NCI-H69 (cell line): Measurements from ENCODE around the gene ECSCR.
A peak's percentile ranks its signal among the peaks of the same experiment; 100 is the strongest.
"Not testable (repeated sequence)": the region's sequence is repeated elsewhere in the genome, so short reads cannot be mapped to it uniquely, and the experiment has no call there.

Source experiments
- DNase-seq: peaks from one replicate; lab custom pipeline; 2025; lab: John Stamatoyannopoulos, UW

ECSCR gene

DNA sequence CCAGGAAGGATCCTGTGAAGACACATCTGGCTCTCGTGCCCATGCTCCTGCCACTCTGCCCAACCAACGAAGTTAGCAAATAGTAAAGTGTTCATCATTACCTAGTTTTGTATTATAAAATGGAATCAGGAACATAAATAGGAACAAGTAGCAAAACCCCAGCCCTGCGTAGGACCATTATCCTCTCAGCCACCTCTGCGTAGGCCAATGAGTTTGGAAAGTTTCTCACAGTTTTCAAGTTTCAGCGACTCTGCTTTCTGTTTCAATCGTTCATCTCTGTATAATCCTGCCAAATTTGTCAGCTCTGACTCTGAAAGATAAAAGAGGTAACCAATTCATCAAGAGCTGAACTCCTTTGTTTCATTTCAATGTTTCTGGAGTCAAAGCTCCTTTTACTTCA, 48.6 kb downstream of the ECSCR start:
- no peak for DNase-seq

DNA sequence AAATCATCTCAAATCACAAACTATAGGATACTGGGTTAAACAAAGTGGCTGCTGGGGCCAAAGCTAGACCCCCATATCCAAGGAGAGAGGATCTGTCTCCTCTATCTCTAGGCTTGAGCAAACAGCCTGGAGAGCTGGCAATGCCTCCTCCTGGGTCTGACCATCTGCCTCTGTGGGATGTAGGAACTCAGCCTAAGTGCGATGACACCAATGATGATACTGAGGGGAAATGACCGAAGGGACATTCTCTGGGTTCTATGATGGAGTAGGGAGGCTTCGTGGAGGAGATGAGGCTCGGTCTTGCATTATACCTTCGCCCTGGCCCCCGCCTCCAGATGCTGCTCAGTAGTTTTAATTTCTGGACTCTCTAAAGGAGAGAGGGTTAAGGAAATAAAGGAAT, 49.4 kb downstream of the ECSCR start:
- no peak for DNase-seq

DNA sequence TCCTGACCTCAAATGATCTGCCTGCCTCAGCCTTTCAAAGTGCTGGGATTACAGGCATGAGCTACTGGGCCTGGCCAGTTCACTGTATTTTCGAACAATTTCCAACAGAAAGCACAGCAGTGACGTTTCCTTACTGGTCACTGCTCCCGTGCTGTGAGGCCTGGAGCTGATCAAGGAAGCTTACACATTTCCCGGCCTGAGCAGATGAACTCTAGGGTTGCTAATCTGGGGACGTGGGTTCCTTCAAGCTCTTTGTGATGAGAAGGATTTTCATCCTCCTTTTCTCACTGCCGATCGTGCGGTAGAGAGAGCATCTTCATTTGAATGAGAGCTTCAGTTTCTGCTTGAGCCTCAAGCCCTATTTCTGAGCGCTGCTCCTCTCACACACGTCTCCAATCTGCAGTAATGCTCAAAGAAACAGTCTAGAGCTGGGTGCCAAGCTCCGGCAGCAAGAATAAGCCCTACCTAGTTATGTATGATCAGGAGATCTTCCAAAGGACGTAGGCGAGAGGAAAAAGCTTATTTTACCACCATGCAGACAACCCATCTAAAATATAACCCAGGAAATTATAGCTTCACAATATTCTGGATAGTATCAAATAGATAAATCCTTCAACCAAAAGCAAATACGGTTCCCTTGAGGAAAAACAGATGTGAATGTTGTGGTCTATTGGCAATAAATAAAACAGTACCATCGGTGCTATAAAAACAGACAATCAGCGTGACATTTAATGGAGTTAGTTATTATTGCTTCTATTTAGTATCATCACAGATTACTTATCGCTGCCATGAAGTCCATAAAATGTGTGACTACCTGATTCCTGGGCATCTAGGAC, 51.3 kb downstream of the ECSCR start:
- no peak for DNase-seq

DNA sequence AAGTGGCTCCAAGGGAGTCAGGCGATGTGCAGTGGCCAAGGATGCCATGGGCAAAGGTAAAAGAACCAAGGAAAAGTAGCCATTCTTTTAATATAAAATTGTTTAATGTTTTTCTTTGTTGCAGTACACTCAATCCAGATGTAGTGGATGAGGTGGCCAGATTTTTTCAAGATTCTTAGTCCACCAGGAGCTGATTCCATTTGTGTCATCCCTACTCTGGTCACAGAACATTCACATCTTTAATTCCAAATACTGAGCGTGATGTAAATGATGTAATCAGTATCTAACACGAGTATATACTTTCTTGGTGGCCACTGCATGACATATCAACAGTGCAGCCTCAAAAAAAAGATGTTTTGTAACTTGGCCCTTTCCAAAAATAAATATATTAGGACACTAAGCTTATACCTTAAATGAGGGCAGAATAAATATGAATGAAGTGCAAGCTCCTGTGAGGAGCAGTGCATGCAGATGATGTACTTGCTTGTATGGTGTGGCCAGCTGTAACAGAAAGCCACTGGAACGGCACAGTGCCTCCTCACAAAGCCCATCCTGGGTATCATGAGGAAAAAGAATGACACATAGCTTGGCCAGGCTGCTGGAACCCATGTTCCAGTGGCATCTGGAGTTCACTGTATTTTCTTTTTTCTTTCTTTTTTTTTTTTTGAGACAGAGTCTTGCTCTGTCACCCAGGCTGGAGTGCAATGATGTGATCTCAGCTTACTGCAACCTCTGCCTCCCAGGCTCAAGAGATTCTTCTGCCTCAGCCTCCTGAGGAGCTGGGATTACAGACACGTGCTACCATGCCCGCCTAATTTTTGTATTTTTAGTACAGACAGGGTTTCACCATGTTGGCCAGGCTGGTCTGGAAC, 52.2 kb downstream of the ECSCR start:
- DNase-seq, result no peak

DNA sequence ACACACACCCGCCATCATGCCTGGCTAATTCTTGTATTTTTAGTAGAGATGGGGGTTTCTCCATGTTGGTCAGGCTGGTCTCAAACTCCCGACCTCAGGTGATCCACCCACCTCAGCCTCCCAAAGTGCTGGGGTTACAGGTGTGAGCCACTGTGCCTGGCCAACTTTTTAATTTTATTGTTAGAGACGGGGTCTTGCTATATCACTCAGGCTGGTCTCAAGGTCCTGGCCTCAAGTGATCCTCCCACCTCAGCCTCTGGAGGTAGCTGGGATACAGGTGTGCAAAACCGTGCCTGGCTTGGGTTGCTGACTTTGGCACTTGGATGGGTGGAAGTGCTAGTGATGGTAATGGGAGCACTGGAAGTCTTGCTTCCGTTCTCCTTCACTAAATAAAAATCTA, 53.4 kb downstream of the ECSCR start:
- DNase-seq, result not testable (repeated sequence)

DNA sequence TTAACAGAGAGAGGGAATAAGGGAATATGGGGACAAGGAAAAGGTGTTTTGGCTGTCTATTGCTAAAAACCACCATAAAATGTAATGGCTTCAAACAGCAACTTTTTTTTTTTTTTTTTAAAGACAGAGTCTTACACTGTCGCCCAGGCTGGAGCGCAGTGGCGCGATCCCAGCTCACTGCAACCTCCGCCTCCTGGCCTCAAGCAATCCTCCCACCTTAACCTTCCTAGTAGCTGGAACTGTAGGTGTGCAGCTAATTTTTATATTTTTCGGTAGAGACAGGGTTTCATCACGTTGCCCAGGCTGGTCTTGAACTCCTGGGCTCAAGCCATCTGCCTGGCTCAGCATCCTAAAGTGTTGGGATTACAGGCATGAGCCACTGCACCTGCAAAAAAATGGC, 54.4 kb downstream of the ECSCR start:
- no peak for DNase-seq

DNA sequence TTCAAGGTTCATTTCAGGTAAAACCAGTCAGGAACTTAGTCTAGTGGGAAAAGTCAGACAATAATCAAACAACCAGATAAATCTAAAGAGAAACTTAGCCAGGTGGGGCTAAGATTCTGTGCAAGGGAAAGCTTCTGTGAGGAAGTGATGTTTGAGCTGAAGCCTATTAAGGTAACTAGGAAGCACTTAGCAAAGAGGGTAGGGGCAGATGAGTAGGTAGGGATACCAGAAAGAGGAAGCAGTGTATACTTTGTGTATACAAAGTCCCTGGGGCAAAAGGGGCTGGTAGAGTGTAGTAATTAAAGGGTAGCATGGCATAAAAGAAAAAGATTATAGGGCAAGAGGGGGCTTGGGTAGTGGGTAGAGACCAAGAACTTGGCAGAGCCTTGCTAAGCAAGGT, 55.0 kb downstream of the ECSCR start:
- peak; percentile 93 for DNase-seq

DNA sequence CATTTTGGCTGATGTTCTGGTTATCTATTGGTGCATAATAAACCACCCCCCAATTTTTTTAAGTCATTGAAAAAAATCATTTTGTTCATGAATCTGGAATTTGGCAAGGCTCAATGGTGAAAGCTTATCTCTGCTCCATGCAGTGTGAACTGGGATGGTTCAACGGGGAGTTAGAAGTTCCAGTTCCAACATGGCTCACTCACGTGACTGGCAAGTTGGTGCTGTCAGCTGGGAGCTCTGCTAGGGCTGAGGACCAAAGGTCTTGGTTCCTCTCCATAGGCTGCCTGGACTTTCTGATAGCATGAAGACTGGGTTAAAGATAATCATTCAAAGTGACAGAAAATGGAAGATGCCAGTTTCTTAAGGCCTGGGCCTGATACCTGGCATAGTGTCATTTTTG, 55.6 kb downstream of the ECSCR start:
- no peak for DNase-seq

DNA sequence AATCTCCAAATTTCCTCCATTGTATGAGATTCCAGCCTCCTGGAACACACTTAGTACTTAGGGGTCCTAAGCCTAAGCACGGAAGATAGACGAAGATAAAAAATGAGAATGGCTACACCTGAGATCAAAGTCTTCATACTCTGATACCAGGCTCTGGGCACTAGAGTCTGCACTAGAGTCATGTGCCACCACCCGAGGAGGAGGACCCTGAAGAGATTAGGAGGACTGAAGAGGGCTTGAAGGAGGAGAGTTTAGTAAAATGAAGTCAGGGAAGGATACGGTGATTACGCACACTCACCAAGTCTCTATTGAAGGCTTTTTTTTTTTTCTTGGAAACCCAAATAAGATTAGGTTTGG, 58.1 kb downstream of the ECSCR start:
- peak; percentile 43 for DNase-seq

DNA sequence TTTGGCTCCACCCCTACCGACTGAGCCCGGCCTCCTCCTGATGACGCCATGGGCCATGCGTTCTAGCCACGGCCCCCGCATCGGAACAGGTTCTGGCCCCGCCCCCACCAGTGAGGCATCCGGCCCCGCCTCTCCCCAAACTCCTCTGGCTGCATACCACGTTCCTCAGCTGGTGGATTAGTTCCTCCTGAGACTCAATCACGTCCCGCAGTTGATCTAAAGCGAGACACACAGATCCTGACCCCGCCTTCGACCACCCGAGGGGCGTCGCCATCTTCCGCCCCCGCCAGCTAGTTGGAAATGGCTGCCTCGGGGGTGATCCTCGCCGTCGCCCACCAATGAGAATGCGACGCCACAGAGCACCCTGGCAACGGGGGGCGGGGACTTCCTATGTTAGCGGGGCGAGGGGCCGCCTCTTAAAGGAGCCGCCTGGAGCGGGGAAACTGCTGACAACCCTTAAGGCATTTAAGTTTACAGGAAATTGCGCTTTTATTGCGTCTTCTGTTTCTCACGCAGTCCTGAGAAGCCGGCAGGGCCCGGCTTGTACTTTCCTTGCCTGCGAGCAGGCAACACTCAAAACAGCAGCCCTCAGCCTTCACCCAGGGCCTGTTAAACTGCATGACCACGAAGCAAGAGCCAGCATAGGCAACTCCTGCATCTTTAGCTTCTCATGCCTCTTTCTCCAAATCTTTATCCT, 58.6 kb downstream of the ECSCR start, which contains the start of gene SPATA24:
Gene SPATA24 (minus strand): TSS at position 303 of the 697 bp plus-strand sequence. CDS start 29 bp downstream, at position 274.
- DNase-seq, result peak; percentile 99

DNA sequence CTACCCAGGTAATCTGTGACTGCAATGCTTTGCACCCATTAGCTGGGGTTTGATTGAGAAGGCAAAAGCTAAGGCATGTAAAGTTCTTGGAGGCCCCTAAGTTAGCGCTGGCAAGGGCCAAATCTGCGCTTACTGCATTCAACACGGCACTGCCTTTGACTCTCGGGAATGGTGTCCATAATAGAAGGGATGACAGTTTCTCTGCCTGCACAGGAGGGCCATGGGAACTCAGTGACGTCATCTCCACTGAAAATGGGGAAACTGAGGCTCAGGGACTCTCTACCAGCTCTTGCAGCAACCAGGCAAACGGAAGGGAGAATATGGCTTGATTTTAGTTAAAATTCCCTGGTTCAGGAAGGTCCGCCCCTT, 59.1 kb downstream of the ECSCR start:
- DNase-seq, result no peak

DNA sequence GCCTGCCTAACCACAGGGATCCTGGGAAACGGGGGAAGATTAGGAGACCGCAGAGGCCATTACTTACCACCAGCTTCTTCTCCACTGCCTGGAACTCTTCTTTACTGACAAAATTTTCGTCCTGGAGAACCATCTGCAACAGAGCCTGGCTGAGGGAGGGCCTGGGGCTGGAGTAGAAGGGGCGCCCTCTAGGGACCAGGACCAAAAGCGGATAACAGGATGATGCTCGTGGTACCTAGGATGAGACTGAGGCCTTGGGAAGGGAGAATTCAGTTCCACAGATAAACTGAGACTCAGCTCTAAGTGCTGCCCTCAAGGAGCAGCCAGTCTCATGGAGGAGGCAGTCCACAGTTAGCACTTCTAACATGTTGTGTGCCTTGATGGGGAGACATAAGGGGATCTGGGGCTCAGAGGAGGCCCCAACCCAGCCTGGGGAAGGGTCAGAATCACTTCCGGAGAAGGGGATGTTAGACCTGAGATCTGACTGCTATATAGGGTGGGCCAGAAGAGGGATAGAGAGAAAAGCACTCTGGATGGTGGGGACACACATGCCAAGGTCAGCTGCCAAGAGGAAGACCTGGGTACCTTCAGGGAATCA, 59.9 kb downstream of the ECSCR start:
- peak; percentile 62 for DNase-seq

DNA sequence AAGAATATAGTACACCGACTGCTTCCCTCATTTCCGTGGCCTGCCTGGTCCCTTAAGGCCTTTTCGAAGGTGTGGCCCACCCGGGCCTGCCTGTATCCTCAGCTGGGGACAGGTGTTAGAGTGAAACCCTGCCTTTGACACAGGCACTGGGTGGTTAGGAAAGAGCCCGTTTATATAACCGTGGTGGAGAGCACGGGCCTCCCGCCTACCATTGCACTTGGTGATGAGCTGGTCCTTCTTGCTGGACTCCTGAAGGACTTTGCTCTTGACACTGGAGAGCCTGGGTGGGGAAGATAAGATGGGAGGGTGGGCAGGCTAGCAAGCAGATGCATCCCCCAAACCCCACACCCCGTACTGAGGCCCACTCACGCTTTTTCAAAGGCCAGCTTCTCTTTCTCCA, 61.0 kb downstream of the ECSCR start:
- DNase-seq, result no peak

DNA sequence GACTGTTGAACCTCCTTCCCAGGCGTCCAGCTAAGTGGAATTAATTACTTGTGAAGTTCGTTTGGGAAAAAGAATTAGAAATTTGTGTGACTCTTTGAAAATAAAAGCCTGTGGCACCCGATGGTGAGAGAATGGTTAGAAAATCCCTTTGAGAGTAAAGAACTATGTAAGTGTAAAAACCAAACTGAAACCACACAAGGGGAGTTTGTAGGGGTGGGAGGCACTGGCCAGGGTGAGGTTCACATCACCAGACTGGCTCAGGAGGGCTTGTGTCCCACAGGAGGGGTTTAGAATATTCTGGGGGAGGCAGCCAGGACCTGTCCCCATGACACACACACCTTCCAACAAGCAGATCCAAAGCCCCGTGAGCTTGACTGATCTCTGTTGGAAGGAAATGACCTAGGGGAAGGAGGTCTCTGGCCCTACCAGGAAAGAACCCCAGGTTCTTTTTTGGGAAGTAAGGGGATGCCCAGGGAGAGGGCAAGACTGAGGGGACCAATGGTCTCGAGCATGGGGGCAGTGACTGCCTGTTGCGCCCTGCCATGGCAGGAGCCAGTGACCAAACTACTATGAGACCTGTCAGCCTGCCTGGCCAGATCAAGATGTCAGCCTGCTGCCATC, 62.9 kb downstream of the ECSCR start:
- no peak for DNase-seq
